CD4-positive, alpha-beta T cell treated with Interferon gamma for 1 hour (primary cell): ENCODE data around the gene PNPLA7.
A peak's percentile ranks its signal among the peaks of the same experiment; 100 is the strongest.

Source experiments
- DNase-seq: peaks from one replicate; pipeline ENCODE4 v3.0.0-alpha.2; 2020

Gene PNPLA7

GRCh38 chr9:137446851-137447471 is 103.2 kb downstream of the PNPLA7 start:
- DNase-seq: peak; percentile 38

GRCh38 chr9:137445930-137446431 is 104.2 kb downstream of the PNPLA7 start:
- no peak for DNase-seq

- peak; percentile 83 for DNase-seq
These were observed 104.9 kb downstream of the PNPLA7 start for GRCh38 chr9:137445275-137445807.

GRCh38 chr9:137444106-137444790 is 106.0 kb downstream of the PNPLA7 start:
- no peak for DNase-seq

GRCh38 chr9:137441935-137442321 is 108.3 kb downstream of the PNPLA7 start:
- DNase-seq: no peak

GRCh38 chr9:137441289-137441934 is 108.8 kb downstream of the PNPLA7 start, which contains the start of gene ENTPD8:
Gene ENTPD8 (minus strand): TSS chr9:137441357. CDS start chr9:137438285, 3,072 bp downstream.
- DNase-seq: no peak

GRCh38 chr9:137439158-137439714 is 111.0 kb downstream of the PNPLA7 start:
- no peak for DNase-seq

- DNase-seq: no peak
These were observed 111.5 kb downstream of the PNPLA7 start for GRCh38 chr9:137438591-137439157.

- DNase-seq: no peak
These were observed 112.3 kb downstream of the PNPLA7 start for GRCh38 chr9:137437691-137438590.

GRCh38 chr9:137436761-137437600 is 113.2 kb downstream of the PNPLA7 start:
- DNase-seq: no peak

GRCh38 chr9:137435980-137436760 is 114.0 kb downstream of the PNPLA7 start:
- no peak for DNase-seq

- DNase-seq: no peak
These were observed 114.8 kb downstream of the PNPLA7 start for GRCh38 chr9:137435381-137435891.

- DNase-seq: no peak
These were observed 115.5 kb downstream of the PNPLA7 start for GRCh38 chr9:137434498-137435380.

- DNase-seq: no peak
These were observed 116.2 kb downstream of the PNPLA7 start for GRCh38 chr9:137433916-137434431.

- no peak for DNase-seq
These were observed 116.8 kb downstream of the PNPLA7 start for GRCh38 chr9:137433349-137433915.

GRCh38 chr9:137432687-137433348 is 117.4 kb downstream of the PNPLA7 start:
- DNase-seq: no peak

- DNase-seq: no peak
These were observed 118.7 kb downstream of the PNPLA7 start for GRCh38 chr9:137431416-137431931.
